ENCODE measurements around the gene RPTOR. TPM values are rescaled to one million over a fixed set of nuclear protein-coding genes. Genes with fewer than 3 reads are reported as not detected.

Gene RPTOR
- total RNA-seq, 4 donors from 2014 or later, result 23.6 to 37.0 (median 27.8) TPM

GRCh38 chr17:80818871-80819270 is 274.2 kb downstream of the RPTOR start:
- TF ChIP-seq CTCF (IDR thresholded peaks at IDR 0.05), result no peak
- no peak for DNase-seq (ENCODE audit: low spot score)
- no peak for ATAC-seq (ENCODE audit: low FRiP score)

- DNase-seq (ENCODE audit: low spot score), result no peak
- ATAC-seq (ENCODE audit: low FRiP score), result no peak
- TF ChIP-seq CTCF (IDR thresholded peaks at IDR 0.05), result no peak
Observed at GRCh38 chr17:80819422-80820164, 275.0 kb downstream of the RPTOR start.

- DNase-seq (ENCODE audit: low spot score), result no peak
- ATAC-seq (ENCODE audit: low FRiP score), result no peak
Observed at GRCh38 chr17:80820331-80820730, 275.7 kb downstream of the RPTOR start.

GRCh38 chr17:80821546-80821945 is 276.9 kb downstream of the RPTOR start:
- TF ChIP-seq CTCF (IDR thresholded peaks at IDR 0.05), result no peak
- ATAC-seq (ENCODE audit: low FRiP score) (no peak), DNase-seq (ENCODE audit: low spot score) (no peak)

More at GRCh38 chr17:80820331-80820730, 275.7 kb downstream of the RPTOR start:
- TF ChIP-seq CTCF (IDR thresholded peaks at IDR 0.05), result no peak

- DNase-seq (ENCODE audit: low spot score), result no peak
- no peak for ATAC-seq (ENCODE audit: low FRiP score)
- no peak for TF ChIP-seq CTCF (IDR thresholded peaks at IDR 0.05)
Observed at GRCh38 chr17:80822021-80822699, 277.5 kb downstream of the RPTOR start.

- DNase-seq (ENCODE audit: low spot score), result no peak
- ATAC-seq (ENCODE audit: low FRiP score), result no peak
- TF ChIP-seq CTCF (IDR thresholded peaks at IDR 0.05), result no peak
Observed at GRCh38 chr17:80822700-80823410, 278.2 kb downstream of the RPTOR start.
